NCI-H526 treated with DMSO at 0.1 percent for 48 hours (cell line): Measurements from ENCODE around the gene RIMOC1.
A peak's percentile ranks its signal among the peaks of the same experiment; 100 is the strongest.

ENCODE experiments used
- DNase-seq: peaks from one replicate; lab custom pipeline; 2025; lab: John Stamatoyannopoulos, UW

The RIMOC1 gene

GRCh38 chr5:41903892-41904799, at the start of gene RIMOC1:
RIMOC1 (plus strand) TSS chr5:41904344; CDS start chr5:41904368, 24 bp downstream.
- DNase-seq: peak; percentile 99

GRCh38 chr5:41856644-41857491, 47.3 kb upstream of the RIMOC1 start:
- DNase-seq: peak; percentile 61

- DNase-seq: no peak
Measured at GRCh38 chr5:41857989-41858388, 46.2 kb upstream of the RIMOC1 start.

- no peak for DNase-seq
Measured at GRCh38 chr5:41858890-41859289, 45.3 kb upstream of the RIMOC1 start.

- DNase-seq: no peak
Measured at GRCh38 chr5:41863871-41864486, 40.2 kb upstream of the RIMOC1 start.

- peak; percentile 35 for DNase-seq
Measured at GRCh38 chr5:41869151-41869723, 34.9 kb upstream of the RIMOC1 start.

GRCh38 chr5:41869724-41870626, 34.2 kb upstream of the RIMOC1 start, which contains the start of gene OXCT1:
OXCT1 (minus strand) TSS chr5:41870425; CDS start chr5:41870358, 67 bp downstream.
- peak; percentile 73 for DNase-seq

- no peak for DNase-seq
Measured at GRCh38 chr5:41870627-41871048, 33.5 kb upstream of the RIMOC1 start.

- no peak for DNase-seq
Measured at GRCh38 chr5:41871852-41872251, 32.3 kb upstream of the RIMOC1 start.

GRCh38 chr5:41874512-41875060, 29.6 kb upstream of the RIMOC1 start:
- DNase-seq: no peak

GRCh38 chr5:41875121-41875520, 29.0 kb upstream of the RIMOC1 start:
- DNase-seq: no peak

GRCh38 chr5:41876678-41877077, 27.5 kb upstream of the RIMOC1 start:
- no peak for DNase-seq

- no peak for DNase-seq
Measured at GRCh38 chr5:41877408-41877807, 26.7 kb upstream of the RIMOC1 start.

- no peak for DNase-seq
Measured at GRCh38 chr5:41878173-41878572, 26.0 kb upstream of the RIMOC1 start.

GRCh38 chr5:41878643-41879478, 25.3 kb upstream of the RIMOC1 start:
- DNase-seq: no peak

GRCh38 chr5:41882765-41883164, 21.4 kb upstream of the RIMOC1 start:
- DNase-seq: no peak

- DNase-seq: no peak
Measured at GRCh38 chr5:41883243-41883642, 20.9 kb upstream of the RIMOC1 start.

GRCh38 chr5:41883936-41884335, 20.2 kb upstream of the RIMOC1 start:
- DNase-seq: no peak

- DNase-seq: no peak
Measured at GRCh38 chr5:41885286-41885685, 18.9 kb upstream of the RIMOC1 start.
